GM12874 (cell line): ENCODE measurements around the gene ROPN1L.

ENCODE experiments used
- TF ChIP-seq, protein P1 (sequence below): IDR thresholded peaks from 2 replicates; pipeline ENCODE4 v1.5.1; 2011; ENCODE audit warnings: low read depth, mild to moderate bottlenecking, control low read depth, low read length, moderate library complexity; ENCODE audit not compliant: insufficient read depth

ROPN1L gene

GRCh38 chr5:10500669-10501068 lies 59.0 kb downstream of the ROPN1L start:
- TF ChIP-seq, protein P1, sequence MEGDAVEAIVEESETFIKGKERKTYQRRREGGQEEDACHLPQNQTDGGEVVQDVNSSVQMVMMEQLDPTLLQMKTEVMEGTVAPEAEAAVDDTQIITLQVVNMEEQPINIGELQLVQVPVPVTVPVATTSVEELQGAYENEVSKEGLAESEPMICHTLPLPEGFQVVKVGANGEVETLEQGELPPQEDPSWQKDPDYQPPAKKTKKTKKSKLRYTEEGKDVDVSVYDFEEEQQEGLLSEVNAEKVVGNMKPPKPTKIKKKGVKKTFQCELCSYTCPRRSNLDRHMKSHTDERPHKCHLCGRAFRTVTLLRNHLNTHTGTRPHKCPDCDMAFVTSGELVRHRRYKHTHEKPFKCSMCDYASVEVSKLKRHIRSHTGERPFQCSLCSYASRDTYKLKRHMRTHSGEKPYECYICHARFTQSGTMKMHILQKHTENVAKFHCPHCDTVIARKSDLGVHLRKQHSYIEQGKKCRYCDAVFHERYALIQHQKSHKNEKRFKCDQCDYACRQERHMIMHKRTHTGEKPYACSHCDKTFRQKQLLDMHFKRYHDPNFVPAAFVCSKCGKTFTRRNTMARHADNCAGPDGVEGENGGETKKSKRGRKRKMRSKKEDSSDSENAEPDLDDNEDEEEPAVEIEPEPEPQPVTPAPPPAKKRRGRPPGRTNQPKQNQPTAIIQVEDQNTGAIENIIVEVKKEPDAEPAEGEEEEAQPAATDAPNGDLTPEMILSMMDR: no peak

DNA sequence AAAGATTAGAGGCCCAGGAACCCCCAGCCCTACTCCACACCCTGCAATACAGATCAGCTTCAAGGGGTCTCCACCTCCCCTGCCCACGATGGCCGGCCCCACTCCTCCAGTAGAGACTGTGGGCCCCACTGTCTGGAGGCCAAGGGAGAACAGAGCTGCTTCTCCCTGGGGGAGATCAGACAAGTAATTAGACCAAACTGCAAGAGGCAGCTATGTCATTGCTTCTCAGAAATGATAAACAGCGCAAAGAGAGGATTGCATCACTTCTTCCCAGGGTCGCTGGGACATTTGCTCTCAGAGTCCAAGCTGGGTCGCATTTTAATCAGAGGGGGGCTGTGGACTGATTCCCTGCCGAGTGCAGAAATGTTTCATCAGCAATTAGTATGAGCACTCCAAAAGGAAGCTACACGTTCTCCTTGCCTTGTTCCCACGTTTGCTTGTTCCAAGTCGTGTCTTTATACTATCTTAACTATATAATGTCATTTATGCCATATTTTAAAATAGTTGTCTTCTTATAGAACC lies 59.9 kb downstream of the ROPN1L start:
- TF ChIP-seq, protein P1: no peak

DNA sequence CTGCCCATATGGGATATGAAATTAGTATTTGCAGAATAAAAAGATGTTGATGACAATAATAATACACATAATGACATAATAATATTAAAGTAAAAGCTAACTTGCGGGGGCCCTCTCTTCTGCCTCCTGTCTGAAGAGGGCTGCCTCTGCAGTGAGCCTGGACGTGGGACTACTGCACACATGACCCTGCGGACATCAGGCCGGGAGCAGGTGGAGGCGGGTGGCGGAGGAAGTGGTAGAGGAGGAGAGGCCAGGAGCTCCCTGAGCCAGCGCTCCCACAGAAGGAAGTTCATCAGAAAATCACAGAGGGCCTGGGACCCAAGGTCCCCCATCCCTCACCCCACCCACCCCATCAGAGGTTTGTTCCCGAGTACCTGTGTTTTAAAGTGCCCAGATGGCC lies 60.5 kb downstream of the ROPN1L start:
- TF ChIP-seq, protein P1: no peak

DNA sequence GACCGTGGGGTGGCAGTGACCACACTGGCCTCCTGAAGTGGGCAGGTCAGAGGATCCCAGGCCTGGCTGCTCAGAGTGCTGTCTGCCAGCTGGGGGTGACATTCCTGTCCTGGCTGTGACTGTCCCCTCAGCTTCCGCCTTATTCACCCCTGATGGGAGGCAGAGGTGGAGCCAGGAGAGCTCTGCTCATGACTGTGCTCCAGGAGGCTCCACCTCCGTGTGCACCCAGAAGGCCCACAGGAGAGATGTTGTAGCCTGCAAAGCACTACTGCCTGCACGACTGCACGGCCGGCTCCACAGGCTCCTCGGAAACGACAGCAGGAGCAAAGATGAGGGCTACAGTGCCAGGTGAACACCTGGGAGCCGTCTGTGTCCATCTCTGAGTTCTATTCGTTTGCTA lies 60.9 kb downstream of the ROPN1L start:
- TF ChIP-seq, protein P1: no peak

GRCh38 chr5:10503321-10503720 lies 61.6 kb downstream of the ROPN1L start:
- TF ChIP-seq, protein P1: no peak

GRCh38 chr5:10503997-10504793 lies 62.5 kb downstream of the ROPN1L start:
- TF ChIP-seq, protein P1: no peak

- TF ChIP-seq, protein P1: no peak
Measured at GRCh38 chr5:10505517-10506095, 63.9 kb downstream of the ROPN1L start.
